Brain microvascular endothelial cell (primary cell): ENCODE results near the gene NAA80.
A peak's percentile ranks its signal among the peaks of the same experiment; 100 is the strongest.

Source experiments
- DNase-seq: peaks from one replicate; pipeline ENCODE4 v3.0.0-alpha.2; 2020
- H3K27ac ChIP-seq: fragments of 250-450 bp; sonication (Bioruptor Pico); 2 replicates; pipeline ENCODE4 v1.5.1; 2020; ENCODE audit warnings: mild to moderate bottlenecking, moderate library complexity
- H3K27me3 ChIP-seq: fragments of 250-450 bp; sonication (Bioruptor Pico); replicated peaks from 2 replicates; pipeline ENCODE4 v1.5.1; 2020; ENCODE audit warnings: mild to moderate bottlenecking
- H3K36me3 ChIP-seq: fragments of 250-450 bp; sonication (Bioruptor Pico); replicated peaks from 2 replicates; pipeline ENCODE4 v1.5.1; 2020; ENCODE audit warnings: mild to moderate bottlenecking
- H3K4me3 ChIP-seq: 2 replicates; pipeline ENCODE4 v1.5.1; 2011; ENCODE audit warnings: low read depth, mild to moderate bottlenecking, control low read depth, low read length, moderate library complexity
- CTCF ChIP-seq: IDR thresholded peaks from 2 replicates; pipeline ENCODE4 v1.5.1; 2011; ENCODE audit warnings: low read depth, mild to moderate bottlenecking, moderate library complexity, low read length, control low read depth, inconsistent platforms; ENCODE audit errors: missing control alignments
- in situ Hi-C: cut with HindIII; loops from 2 replicates; pipeline ENCODE4 v1.10.0; 2017; ENCODE audit warnings: low sequenced_read_pairs, low pct_ligation_motif_present

NAA80 gene

DNA sequence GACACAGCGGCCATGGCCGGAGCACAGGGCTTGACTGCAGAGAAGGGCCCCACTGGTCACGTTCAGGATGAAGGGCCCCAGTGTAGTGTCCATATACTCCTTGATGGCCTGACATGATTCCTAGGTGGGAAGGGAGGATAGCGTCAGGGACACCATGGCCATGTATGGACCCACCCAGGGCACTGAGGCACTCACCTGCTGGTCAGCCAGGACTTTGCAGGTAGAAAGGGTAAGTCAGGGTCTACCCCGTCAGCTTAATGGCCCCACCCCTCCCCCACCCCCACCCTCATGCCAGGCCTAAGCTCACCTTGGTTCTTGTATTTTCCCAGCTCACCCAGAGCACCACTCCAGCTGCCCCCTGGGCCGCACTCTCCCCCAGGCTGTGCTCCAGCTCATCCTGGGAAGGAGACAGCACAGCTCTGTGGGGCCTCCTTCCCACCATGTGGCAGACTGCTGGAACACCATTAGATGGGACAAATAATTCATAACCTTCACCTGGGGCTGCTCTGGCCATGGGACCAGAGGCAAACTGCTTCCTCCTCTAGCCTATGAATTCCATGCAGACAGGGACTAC is 1.6 kb upstream of the NAA80 start:
- H3K4me3 ChIP-seq, result no peak overlapping the region
- in situ Hi-C loops, result no loop called here

DNA sequence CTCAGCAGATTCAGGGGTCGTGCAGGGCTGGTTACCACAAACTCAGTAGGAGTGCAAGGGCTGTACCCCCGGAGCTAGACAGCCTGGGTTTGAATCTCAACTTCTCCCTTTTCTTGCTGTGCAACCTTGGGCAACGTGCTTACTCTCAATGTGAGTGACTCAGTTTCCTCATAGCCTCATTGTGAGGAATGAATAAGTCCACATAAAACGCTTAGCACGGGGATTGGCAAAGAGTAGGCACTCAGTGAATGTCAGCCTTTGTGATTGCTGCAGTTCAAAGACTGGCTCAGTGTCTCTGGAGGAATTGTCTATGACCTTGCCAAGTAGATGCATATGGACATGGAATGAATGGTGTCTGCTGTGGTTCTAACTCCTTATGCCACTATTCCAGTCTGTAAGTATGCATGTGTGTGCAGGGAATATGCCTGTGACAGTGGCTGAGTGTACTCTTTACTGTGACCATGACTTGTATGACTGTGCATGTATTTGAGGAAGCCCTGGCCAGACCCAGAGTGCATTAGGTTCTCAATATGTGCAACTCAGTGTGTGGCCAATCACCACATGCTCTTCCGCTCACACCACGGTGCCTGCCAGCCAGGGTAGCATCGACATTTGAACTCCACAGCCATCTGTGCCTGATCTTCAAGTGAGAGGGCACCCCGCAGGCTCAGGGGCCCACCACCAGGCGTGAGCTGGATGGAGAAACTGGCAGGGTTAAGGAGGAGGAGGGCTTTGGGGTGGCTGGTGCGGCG is 900 bp upstream of the NAA80 start:
- Histone ChIP-seq H3K4me3 (peak overlapping the region; percentile 56), H3K36me3 (no peaks in the 10 kb centered on the region), H3K27ac (peak overlapping the region; percentile 71), H3K27me3 (no peaks in the 10 kb centered on the region)
- no peak for TF ChIP-seq CTCF
- no peak for DNase-seq
- in situ Hi-C loops, result no loop called here

More for the DNA sequence above, 1.6 kb upstream of the NAA80 start:
- Histone ChIP-seq H3K36me3 (no peaks in the 10 kb centered on the region), H3K27ac (no peak overlapping the region), H3K27me3 (no peaks in the 10 kb centered on the region)
- no peak for DNase-seq
- no peak for TF ChIP-seq CTCF

DNA sequence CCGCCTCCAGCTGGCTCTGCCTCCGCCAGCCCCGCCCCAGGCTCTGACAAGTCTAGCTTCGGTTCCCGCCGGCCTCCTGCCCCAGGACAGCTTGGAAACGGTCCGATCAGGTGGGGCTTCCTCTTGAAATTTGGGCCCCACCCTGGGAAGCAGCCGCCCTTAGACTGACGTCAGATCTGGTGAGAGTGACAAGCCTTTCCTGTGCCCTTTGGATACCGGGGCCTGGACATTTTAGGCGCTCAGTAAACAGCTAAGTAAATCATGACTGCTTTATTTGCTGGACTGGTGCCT is 378 bp upstream of the NAA80 start:
- Histone ChIP-seq H3K4me3 (peak overlapping the region; percentile 56), H3K27me3 (no peaks in the 10 kb centered on the region), H3K27ac (peak overlapping the region; percentile 71), H3K36me3 (no peaks in the 10 kb centered on the region)
- DNase-seq, result no peak
- TF ChIP-seq CTCF, result no peak
- in situ Hi-C loops, result no loop called here

DNA sequence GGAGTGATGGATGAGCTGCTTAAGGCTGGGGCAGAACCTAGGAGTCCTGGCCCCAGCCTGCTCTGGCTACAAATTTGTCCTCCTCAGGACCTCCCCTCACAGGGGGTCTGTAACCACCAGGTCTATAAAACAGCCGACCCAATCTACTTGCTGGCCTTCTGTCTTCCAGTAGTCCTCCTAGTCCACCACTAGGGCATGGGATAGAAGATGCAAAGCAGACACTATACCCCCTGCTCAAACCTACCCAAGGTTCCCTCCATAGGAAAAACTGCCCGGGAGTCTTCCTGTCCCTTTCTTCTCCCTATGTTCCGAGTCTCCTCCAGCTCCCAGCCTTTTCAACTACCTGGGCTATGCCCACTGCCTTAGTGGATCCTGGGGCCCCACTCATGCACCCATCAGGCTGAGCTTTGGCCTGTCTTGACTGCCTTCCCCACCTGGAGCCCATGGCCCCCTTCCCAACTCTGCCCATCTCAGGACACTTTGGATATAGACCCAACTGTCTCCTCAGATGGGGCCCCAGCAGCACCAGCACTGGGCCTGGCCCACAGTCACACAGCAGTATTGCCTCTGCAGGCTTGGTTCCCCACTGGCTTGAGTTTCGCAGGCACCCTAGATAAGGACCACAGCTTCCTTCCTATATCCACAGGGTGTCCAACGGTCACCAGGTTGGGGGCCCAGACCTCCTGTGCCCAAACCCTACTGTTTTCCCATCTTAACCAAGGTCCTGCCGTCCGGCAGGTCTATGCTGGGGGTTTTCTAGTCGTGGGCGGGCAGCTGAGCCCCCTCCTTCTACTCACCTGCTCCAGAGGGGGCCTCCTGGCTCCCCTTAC is 1.1 kb downstream of the NAA80 start:
- peak; percentile 50 for TF ChIP-seq CTCF
- H3K4me3 ChIP-seq, result peak overlapping the region; percentile 94
- in situ Hi-C loops, result no loop called here
- no peak for DNase-seq
- H3K36me3 ChIP-seq, result no peaks in the 10 kb centered on the region
- peak overlapping the region; percentile 78 for H3K27ac ChIP-seq
- H3K27me3 ChIP-seq, result no peaks in the 10 kb centered on the region

DNA sequence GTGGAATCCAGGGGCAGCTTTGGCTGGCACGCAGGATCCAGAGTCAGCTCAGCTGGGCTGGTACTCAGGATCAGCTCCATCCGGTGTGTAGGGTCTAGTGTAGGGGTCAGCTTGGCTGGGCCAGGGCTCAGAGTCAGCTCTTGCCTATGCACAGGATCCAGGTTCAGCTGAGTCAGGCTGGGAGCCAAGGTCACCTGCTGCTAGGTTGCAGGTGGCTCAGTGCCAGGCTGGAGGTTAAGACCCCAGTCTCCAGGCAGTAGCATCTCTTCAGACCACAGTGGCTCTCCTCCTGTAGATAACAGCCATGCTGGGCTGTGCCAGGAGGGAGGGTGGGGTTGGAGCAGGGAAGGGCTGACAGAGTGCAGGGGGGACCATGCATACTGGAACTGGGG is 1.8 kb downstream of the NAA80 start:
- in situ Hi-C loops, result no loop called here
- Histone ChIP-seq H3K27ac (no peak overlapping the region), H3K27me3 (no peaks in the 10 kb centered on the region), H3K4me3 (no peak overlapping the region), H3K36me3 (no peaks in the 10 kb centered on the region)
- no peak for DNase-seq
- no peak for TF ChIP-seq CTCF
